Measurements from ENCODE around the gene RAVER1. TPM values are rescaled to one million over a fixed set of nuclear protein-coding genes. Genes with fewer than 3 reads are reported as not detected.
A peak's percentile ranks its signal among the peaks of the same experiment; 100 is the strongest.

Gene RAVER1
- total and polyA plus RNA-seq, 2 of the 13 experiments (the other 11 are each of a cell fraction or from before 2014, with no cell fraction given), result 3.6 to 7.9 TPM

- no peak for TF ChIP-seq ZNF362 (CRISPR knock-in tag; IDR thresholded peaks at IDR 0.05; ENCODE audit: borderline replicate concordance)
- TF ChIP-seq CENPT (CRISPR knock-in tag; IDR thresholded peaks at IDR 0.05; ENCODE audit: low read depth), result peak; percentile 59; the same call in 1 of the 2 replicates
- 0 out of 2 replicates have a peak, but pooled peaks have one; percentile 37 for TF ChIP-seq ZNF430 (CRISPR knock-in tag; IDR thresholded peaks at IDR 0.05)
- peak; percentile 57; the same call in 1 of the 2 replicates for TF ChIP-seq ZNF318 (CRISPR knock-in tag; IDR thresholded peaks at IDR 0.05)
- TF ChIP-seq TARDBP (CRISPR knock-in tag; IDR thresholded peaks at IDR 0.05), result 0 out of 2 replicates have a peak, but pooled peaks have one; percentile 27
- TF ChIP-seq RFX3 (CRISPR knock-in tag; IDR thresholded peaks at IDR 0.05), result no peak
- TF ChIP-seq CREB3 (CRISPR knock-in tag; IDR thresholded peaks at IDR 0.05), result no peak
- peak; percentile 29; the same call in 1 of the 2 replicates for TF ChIP-seq RXRA (CRISPR knock-in tag; IDR thresholded peaks at IDR 0.05)
- peak; percentile 96 for TF ChIP-seq KDM2A (CRISPR knock-in tag; IDR thresholded peaks at IDR 0.05; ENCODE audit: borderline replicate concordance, low read depth)
- TF ChIP-seq MAZ (IDR thresholded peaks at IDR 0.05; ENCODE audit: borderline replicate concordance, low read depth, low read length), result peak; percentile 84; the same call in 1 of the 2 replicates
- TF ChIP-seq MAZ (CRISPR knock-in tag; IDR thresholded peaks at IDR 0.05; ENCODE audit: low read depth), result no peak
- TF ChIP-seq THYN1 (CRISPR knock-in tag; IDR thresholded peaks at IDR 0.05; ENCODE audit: borderline replicate concordance, low read depth), result no peak
- no peak for TF ChIP-seq GFI1 (CRISPR knock-in tag; IDR thresholded peaks at IDR 0.05; ENCODE audit: borderline replicate concordance)
Measured at GRCh38 chr19:10286803-10287737, 46.3 kb downstream of the RAVER1 start, which contains the start of gene ICAM4 (continued).

All from HepG2 (cell line).